Naive thymus-derived CD4-positive, alpha-beta T cell (primary cell): ENCODE measurements around the gene GFY. TPM values are rescaled to one million over a fixed set of nuclear protein-coding genes. Genes with fewer than 3 reads are reported as not detected.

Experiments used
- ATAC-seq: fragments of 150-1000 bp; cut with Tn5 transposase; 2 replicates; pipeline ENCODE4 v1.10.0; 2021; ENCODE audit warnings: mild to moderate bottlenecking, moderate library complexity
- CTCF ChIA-PET: fragments of 350-600 bp; sonication (Branson Sonifier 250); formaldehyde crosslinking; loops from one replicate; lab custom pipeline; 2021; ENCODE audit warnings: antibody characterized with exemption; lab: Charles Lee
- POLR2A ChIA-PET: fragments of 350-600 bp; sonication (Branson Sonifier 250); formaldehyde crosslinking; loops from one replicate; lab custom pipeline; 2021; ENCODE audit warnings: antibody characterized with exemption, inconsistent platforms; lab: Charles Lee
- DNase-seq, 9 donors: peaks; one replicate each; pipeline versions ENCODE4 v3.0.0 to v3.0.0-alpha.2; 2020 to 2022; ENCODE audit warnings: mixed read lengths in 1 of 9
- H3K27ac ChIP-seq: one replicate; pipeline ENCODE4 v1.7.0; 2013; ENCODE audit warnings: mild to moderate bottlenecking, low read depth, low read length, moderate library complexity
- H3K27me3 ChIP-seq, 2 donors: one replicate each; pipeline ENCODE4 v1.7.0; 2013; ENCODE audit warnings: low read length in 2 of 2, mild to moderate bottlenecking in 2 of 2, moderate library complexity in 2 of 2; ENCODE audit not compliant: control insufficient read depth in 2 of 2, insufficient read depth in 2 of 2
- H3K36me3 ChIP-seq, 3 experiments: 1 replicate in 2 of 3; 2 replicates in 1 of 3; pipeline ENCODE4 v1.7.0; 2013; ENCODE audit warnings: low read length in 3 of 3, mild to moderate bottlenecking in 3 of 3, moderate library complexity in 1 of 3; ENCODE audit not compliant: insufficient read depth in 3 of 3, control insufficient read depth in 2 of 3
- H3K4me1 ChIP-seq, 2 donors: one replicate each; pipeline ENCODE4 v1.7.0; 2013; ENCODE audit warnings: low read length in 2 of 2, mild to moderate bottlenecking in 2 of 2, moderate library complexity in 1 of 2; ENCODE audit not compliant: control insufficient read depth in 2 of 2, insufficient read depth in 2 of 2
- H3K4me3 ChIP-seq: 2 replicates; pipeline ENCODE4 v1.7.0; 2013; ENCODE audit warnings: mild to moderate bottlenecking, low read length
- H3K9me3 ChIP-seq, 3 experiments: 1 replicate in 2 of 3; 2 replicates in 1 of 3; pipeline ENCODE4 v1.7.0; 2013; ENCODE audit warnings: low read length in 3 of 3; ENCODE audit not compliant: control insufficient read depth in 2 of 3
- H3K27ac Mint-ChIP-seq, 9 donors: one replicate each; pipeline ENCODE4 v1.8.0; 2020 to 2022; ENCODE audit warnings: mixed read lengths in 9 of 9, mild to moderate bottlenecking in 8 of 9, moderate library complexity in 5 of 9, inconsistent platforms in 2 of 9
- H3K27me3 Mint-ChIP-seq, 5 donors: one replicate each; pipeline ENCODE4 v1.8.0; 2021 to 2022; ENCODE audit warnings: mixed read lengths in 5 of 5, mild to moderate bottlenecking in 1 of 5
- H3K36me3 Mint-ChIP-seq, 5 donors: one replicate each; pipeline ENCODE4 v1.8.0; 2020 to 2022; ENCODE audit warnings: mixed read lengths in 5 of 5, mild to moderate bottlenecking in 3 of 5, inconsistent platforms in 1 of 5
- H3K4me1 Mint-ChIP-seq, 7 donors: one replicate each; pipeline ENCODE4 v1.8.0; 2020 to 2022; ENCODE audit warnings: mixed read lengths in 7 of 7, mild to moderate bottlenecking in 3 of 7, inconsistent platforms in 1 of 7
- H3K4me3 Mint-ChIP-seq, 10 donors: one replicate each; pipeline ENCODE4 v1.8.0; 2020 to 2022; ENCODE audit warnings: mild to moderate bottlenecking in 10 of 10, mixed read lengths in 10 of 10, moderate library complexity in 6 of 10, inconsistent platforms in 2 of 10
- H3K9me3 Mint-ChIP-seq, 11 donors: one replicate each; pipeline ENCODE4 v1.8.0; 2020 to 2022; ENCODE audit warnings: mixed read lengths in 11 of 11, mild to moderate bottlenecking in 4 of 11, inconsistent platforms in 1 of 11, moderate library complexity in 1 of 11
- intact Hi-C, 2 donors: fragments of 100-400 bp; cut with micrococcal nuclease; formaldehyde crosslinking; loops; one replicate each; pipeline ENCODE4 v1.15.1; 2023
- polyA plus RNA-seq, 2 donors: library from polyadenylated mRNA; unstranded; fragments of 300-500 nt; fragmentation: Illumina TruSeq; gene quantifications; one replicate each; pipeline ENCODE4 v1.2.3, GENCODE V29; 2021
- total RNA-seq, 6 experiments: library from RNA in 5 of 6; stranded (reverse) in 5 of 6; gene quantifications; 1 replicate in 5 of 6; 2 replicates in 1 of 6; pipeline ENCODE4 v1.2.3 and lab custom pipeline; 2021 to 2026

The GFY gene
- total and polyA plus RNA-seq, 7 experiments from 2014 or later, result not detected

DNA sequence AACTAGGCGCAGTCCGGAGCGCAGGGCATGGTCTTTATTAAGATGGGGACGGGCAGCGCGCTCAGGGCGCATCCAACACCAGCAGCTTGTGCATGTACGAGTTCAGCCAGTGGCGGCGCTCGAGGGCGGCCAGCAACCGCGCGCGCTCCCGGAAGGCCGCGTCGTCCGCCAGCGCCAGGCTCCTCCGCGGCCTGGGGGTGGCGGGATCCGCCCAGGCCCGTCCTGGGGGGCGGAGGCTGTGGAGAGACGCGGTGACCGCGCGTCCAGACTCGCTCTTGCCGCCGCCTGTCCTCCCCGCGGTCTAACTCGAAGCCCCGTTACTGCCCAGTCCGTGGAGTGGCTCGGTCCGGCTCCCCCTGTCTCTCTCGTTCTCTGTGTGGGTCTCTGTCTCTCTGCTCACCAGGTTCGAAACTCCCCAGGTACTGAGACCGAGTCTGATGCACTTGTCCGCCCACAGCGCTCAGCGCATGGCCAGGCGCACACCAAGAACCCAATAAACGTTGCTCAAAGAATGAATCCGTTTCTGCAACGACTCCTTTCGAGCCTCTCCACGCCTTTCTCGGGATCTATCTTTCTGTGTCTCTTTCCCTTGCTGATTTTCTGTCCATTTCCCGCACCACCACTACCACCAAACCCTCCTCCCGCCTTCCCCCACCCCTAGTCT, 2.6 kb upstream of the GFY start:
- peaks cover 30% of the 10 kb centered on the region in 2 donors for H3K4me1 ChIP-seq
- H3K27ac ChIP-seq, result no peak overlapping the region
- H3K4me3 ChIP-seq, result peak overlapping the region; percentile 52
- H3K36me3 ChIP-seq, result no peaks in the 10 kb centered on the region
- peaks cover 0 to 13% (median 0%) of the 10 kb centered on the region in 5 donors for H3K36me3 Mint-ChIP-seq
- H3K9me3 Mint-ChIP-seq, result peaks cover 0 to 8% (median 0%) of the 10 kb centered on the region in 11 donors
- DNase-seq (peak in 1 of 9 donors; percentile 73), ATAC-seq (peak; percentile 67)
- H3K9me3 ChIP-seq, result no peaks in the 10 kb centered on the region
- intact Hi-C loops, result loop anchor here (1.0 to 2.0 kb wide), 2 partner anchors 20 to 21 kb away; no protein-coding TSS in a partner anchor
- peak overlapping the region; percentile 73 to 96 (median 82) for H3K4me3 Mint-ChIP-seq
- ChIA-PET CTCF (no interaction called here), POLR2A (interaction anchor here (2.7 kb wide), 1 partner anchor 14 kb away, joined by 8 read pairs; no protein-coding TSS in a partner anchor)
- peaks cover 28 to 43% of the 10 kb centered on the region in 2 donors for H3K27me3 ChIP-seq
- H3K27ac Mint-ChIP-seq, result peak overlapping the region in 5 of 9 donors; percentile 32 to 65 (median 52)
- peaks cover 73 to 96% (median 91%) of the 10 kb centered on the region in 5 donors for H3K27me3 Mint-ChIP-seq
- peaks cover 47 to 60% (median 57%) of the 10 kb centered on the region in 7 donors for H3K4me1 Mint-ChIP-seq

DNA sequence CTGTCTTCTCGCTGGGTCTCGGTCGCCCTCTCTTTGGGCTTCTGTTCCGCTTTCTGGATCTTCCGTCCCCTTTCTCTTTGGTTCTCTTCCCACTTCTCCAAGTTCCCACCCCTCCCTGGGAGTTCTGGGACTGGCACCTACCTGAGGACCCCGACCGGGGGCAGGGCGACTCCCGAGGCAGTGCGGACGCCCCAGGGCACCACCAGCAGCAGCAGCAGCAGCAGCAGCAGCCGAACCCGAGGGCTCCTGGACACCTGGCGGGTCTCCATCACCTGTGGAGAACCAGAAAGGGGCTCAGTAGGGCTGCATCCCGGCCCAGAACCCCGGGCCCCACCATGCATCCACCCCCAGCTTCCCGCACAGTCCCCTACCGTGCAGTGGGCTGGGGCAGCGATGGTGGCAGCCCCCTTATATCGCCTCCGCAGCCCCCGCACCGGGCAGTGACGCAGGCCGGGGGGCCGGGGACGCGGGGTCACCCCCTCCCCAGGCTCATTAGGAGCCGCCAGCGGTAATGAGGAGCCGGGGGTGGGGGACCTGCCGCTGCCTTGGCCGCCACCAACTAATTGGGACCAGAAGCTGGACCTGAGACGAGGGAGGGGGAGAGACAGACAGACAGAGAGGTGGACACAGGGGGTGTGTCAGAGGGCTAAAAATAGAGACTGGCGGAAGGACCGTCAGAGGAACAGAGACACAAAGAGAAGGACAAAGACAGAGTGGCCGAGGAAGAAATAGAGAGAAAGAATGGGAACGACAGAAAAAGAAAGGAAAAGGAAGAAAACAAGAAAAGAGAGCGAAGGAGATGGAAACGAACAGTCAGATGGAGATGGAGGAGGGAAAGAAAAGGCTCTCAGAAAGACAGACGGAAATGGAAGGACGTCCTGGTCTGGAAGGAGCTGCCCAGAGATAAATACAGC, 1.9 kb upstream of the GFY start, which contains the start of gene PTH2:
Gene PTH2 (minus strand): TSS at position 371 of the 914 bp plus-strand sequence. CDS start 102 bp downstream, at position 269.
- Histone ChIP-seq H3K27me3 (peaks cover 28 to 44% of the 10 kb centered on the region in 2 donors), H3K4me3 (peak within 1 kb of the TSS; percentile 52), H3K4me1 (peaks cover 34 to 38% of the 10 kb centered on the region in 2 donors), H3K9me3 (no peaks in the 10 kb centered on the region), H3K36me3 (no peaks in the 10 kb centered on the region), H3K27ac (no peak within 1 kb of the TSS)
- Mint-ChIP-seq H3K4me3 (peak within 1 kb of the TSS; percentile 73 to 96 (median 83)), H3K4me1 (peaks cover 51 to 66% (median 64%) of the 10 kb centered on the region in 7 donors), H3K27ac (peak within 1 kb of the TSS in 7 of 9 donors; percentile 5 to 65 (median 35)), H3K36me3 (peaks cover 0 to 13% (median 0%) of the 10 kb centered on the region in 5 donors), H3K9me3 (peaks cover 0 to 8% (median 0%) of the 10 kb centered on the region in 11 donors), H3K27me3 (peaks cover 81 to 96% (median 92%) of the 10 kb centered on the region in 5 donors)
- POLR2A ChIA-PET, result interaction anchor here (1.0 to 2.7 kb wide), 2 partner anchors 15 to 47 kb away, joined by 4 to 8 read pairs; no protein-coding TSS in a partner anchor
- DNase-seq, result no peak
- intact Hi-C loops, result loop anchor here (1.0 to 2.0 kb wide), 2 partner anchors 19 to 20 kb away; no protein-coding TSS in a partner anchor
- ATAC-seq, result no peak
- CTCF ChIA-PET, result interaction anchor here (0.7 to 1.7 kb wide), 2 partner anchors 12 to 31 kb away, joined by 3 to 5 read pairs; no protein-coding TSS in a partner anchor

DNA sequence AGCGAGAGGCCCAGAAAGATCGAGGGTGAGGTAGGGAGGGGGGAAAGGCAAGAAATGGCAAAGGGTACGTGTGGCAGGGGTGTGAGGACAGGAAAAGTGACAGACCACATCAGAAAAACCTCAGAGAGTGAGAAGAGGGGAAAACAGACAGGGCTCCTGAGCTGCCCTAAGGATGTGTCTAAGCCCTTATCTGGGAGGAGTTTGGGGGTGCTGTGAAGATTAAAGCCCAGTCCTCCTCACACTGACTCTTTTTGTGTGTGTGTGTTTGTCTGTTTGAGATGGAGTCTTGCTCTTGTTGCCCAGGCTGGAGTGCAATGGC, 1.2 kb upstream of the GFY start:
- H3K4me3 Mint-ChIP-seq, result peak overlapping the region; percentile 48 to 96 (median 78)
- Histone ChIP-seq H3K27ac (no peak overlapping the region), H3K4me3 (peak overlapping the region; percentile 1), H3K27me3 (peaks cover 30 to 48% of the 10 kb centered on the region in 2 donors), H3K36me3 (no peaks in the 10 kb centered on the region), H3K4me1 (peaks cover 34 to 38% of the 10 kb centered on the region in 2 donors), H3K9me3 (no peaks in the 10 kb centered on the region)
- H3K9me3 Mint-ChIP-seq, result peaks cover 0 to 8% (median 0%) of the 10 kb centered on the region in 11 donors
- peaks cover 55 to 72% (median 67%) of the 10 kb centered on the region in 7 donors for H3K4me1 Mint-ChIP-seq
- peak overlapping the region in 3 of 9 donors; percentile 5 to 20 (median 9) for H3K27ac Mint-ChIP-seq
- DNase-seq (peak in 2 of 9 donors; percentile 40 to 42), ATAC-seq (peak; percentile 58)
- intact Hi-C loops, result loop anchor here (1.0 to 2.0 kb wide), 3 partner anchors 15 to 19 kb away; no protein-coding TSS in a partner anchor
- H3K36me3 Mint-ChIP-seq, result peaks cover 0 to 13% (median 0%) of the 10 kb centered on the region in 5 donors
- peaks cover 87 to 97% (median 93%) of the 10 kb centered on the region in 5 donors for H3K27me3 Mint-ChIP-seq
- ChIA-PET POLR2A (interaction anchor here (0.8 to 2.7 kb wide), 4 partner anchors 9 to 52 kb away, joined by 3 to 8 read pairs (median 4); no protein-coding TSS in a partner anchor), CTCF (interaction anchor here (0.6 to 1.7 kb wide), 3 partner anchors 13 to 57 kb away, joined by 3 to 5 read pairs (median 3); no protein-coding TSS in a partner anchor)

DNA sequence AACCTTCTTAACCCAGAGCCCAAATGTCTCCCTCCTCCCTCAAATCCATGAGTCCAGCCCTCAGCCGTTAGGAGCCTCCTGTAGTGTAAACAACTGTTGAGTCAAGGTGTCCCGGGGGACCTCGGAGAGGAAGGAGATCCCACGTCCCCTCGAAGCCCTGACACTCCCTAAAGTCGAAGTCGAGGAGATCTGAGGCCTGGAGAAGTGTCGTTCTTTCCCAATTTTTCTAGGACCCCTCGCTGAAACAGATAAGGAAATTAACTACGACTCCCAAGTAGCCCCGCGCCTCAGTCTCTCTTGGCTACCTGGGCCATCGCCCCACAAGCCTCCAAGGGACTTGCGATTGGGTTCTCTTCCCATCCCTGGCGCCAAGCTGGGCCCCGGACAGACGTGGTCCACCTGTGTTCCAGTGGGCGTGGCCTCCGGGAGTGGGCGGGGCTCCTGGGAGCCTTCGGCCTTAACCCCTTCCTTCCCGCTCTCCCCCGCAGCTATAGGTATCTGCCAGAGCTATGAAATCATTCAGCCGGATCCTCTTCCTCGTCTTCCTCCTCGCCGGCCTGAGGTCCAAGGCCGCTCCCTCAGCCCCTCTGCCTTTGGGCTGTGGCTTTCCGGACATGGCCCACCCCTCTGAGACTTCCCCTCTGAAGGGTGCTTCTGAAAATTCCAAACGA, 869 bp downstream of the GFY start:
- CTCF ChIA-PET, result no interaction called here
- POLR2A ChIA-PET, result interaction anchor here (1.0 to 1.6 kb wide), 2 partner anchors 8 to 62 kb away, joined by 3 to 4 read pairs; no protein-coding TSS in a partner anchor
- H3K36me3 ChIP-seq, result no peaks in the 10 kb centered on the region
- H3K27me3 Mint-ChIP-seq, result peaks cover 82 to 94% (median 91%) of the 10 kb centered on the region in 5 donors
- intact Hi-C loops, result loop anchor here in 1 of 2 donors (2.0 kb wide), 1 partner anchor 17 kb away; no protein-coding TSS in a partner anchor
- ATAC-seq, result no peak
- peaks cover 24 to 48% of the 10 kb centered on the region in 2 donors for H3K27me3 ChIP-seq
- peaks cover 0 to 7% (median 0%) of the 10 kb centered on the region in 11 donors for H3K9me3 Mint-ChIP-seq
- H3K36me3 Mint-ChIP-seq, result peaks cover 0 to 13% (median 0%) of the 10 kb centered on the region in 5 donors
- H3K9me3 ChIP-seq, result no peaks in the 10 kb centered on the region
- no peak overlapping the region for H3K4me3 ChIP-seq
- peak overlapping the region in 1 of 9 donors; percentile 64 for H3K27ac Mint-ChIP-seq
- peak overlapping the region in 3 of 10 donors; percentile 13 to 60 (median 52) for H3K4me3 Mint-ChIP-seq
- no peak overlapping the region for H3K27ac ChIP-seq
- peaks cover 53 to 81% (median 64%) of the 10 kb centered on the region in 7 donors for H3K4me1 Mint-ChIP-seq
- peaks cover 31 to 38% of the 10 kb centered on the region in 2 donors for H3K4me1 ChIP-seq
- DNase-seq, result peak in 1 of 9 donors; percentile 46

DNA sequence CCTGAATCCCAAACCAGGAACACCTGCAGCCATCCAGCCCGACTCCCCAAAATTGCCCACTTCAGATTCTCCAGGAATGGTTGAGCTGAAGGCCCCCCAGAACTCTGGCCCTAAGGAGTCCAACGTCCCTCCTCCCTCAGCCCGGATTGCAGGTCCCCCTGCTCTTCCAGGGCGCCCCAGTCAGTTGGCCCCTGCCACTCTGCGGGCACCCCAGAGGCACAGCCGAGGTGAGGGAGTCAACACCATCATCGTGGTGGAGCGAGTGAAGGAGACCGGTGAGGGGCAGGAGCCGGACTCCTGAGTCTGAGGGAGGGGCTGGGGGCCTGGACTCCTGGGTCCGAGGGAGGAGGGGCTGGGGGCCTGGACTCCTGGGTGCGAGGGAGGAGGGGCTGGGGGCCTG, 2.2 kb downstream of the GFY start:
- H3K4me3 Mint-ChIP-seq, result peak overlapping the region in 7 of 10 donors; percentile 0 to 62 (median 50)
- Histone ChIP-seq H3K4me1 (peaks cover 25 to 35% of the 10 kb centered on the region in 2 donors), H3K27ac (no peak overlapping the region), H3K9me3 (no peaks in the 10 kb centered on the region), H3K4me3 (no peak overlapping the region), H3K36me3 (no peaks in the 10 kb centered on the region), H3K27me3 (peaks cover 15 to 52% of the 10 kb centered on the region in 2 donors)
- peaks cover 0 to 7% (median 0%) of the 10 kb centered on the region in 11 donors for H3K9me3 Mint-ChIP-seq
- peak overlapping the region in 1 of 9 donors; percentile 81 for H3K27ac Mint-ChIP-seq
- ATAC-seq, result no peak
- peaks cover 43 to 74% (median 59%) of the 10 kb centered on the region in 7 donors for H3K4me1 Mint-ChIP-seq
- intact Hi-C loops, result no loop called here
- H3K36me3 Mint-ChIP-seq, result peaks cover 0 to 8% (median 0%) of the 10 kb centered on the region in 5 donors
- peaks cover 78 to 90% (median 89%) of the 10 kb centered on the region in 5 donors for H3K27me3 Mint-ChIP-seq
- ChIA-PET CTCF (interaction anchor here (0.5 to 1.0 kb wide), 2 partner anchors 10 to 899 kb away, joined by 3 read pairs; no protein-coding TSS in a partner anchor), POLR2A (interaction anchor here (1.6 kb wide), 1 partner anchor 9 kb away, joined by 4 read pairs; no protein-coding TSS in a partner anchor)
- no peak for DNase-seq
